ENCODE data around the gene TUSC2. TPM values are rescaled to one million over a fixed set of nuclear protein-coding genes. Genes with fewer than 3 reads are reported as not detected.
A peak's percentile ranks its signal among the peaks of the same experiment; 100 is the strongest.

TUSC2 gene
- total and polyA plus RNA-seq, 2 of the 13 experiments (the other 11 are each of a cell fraction or from before 2014, with no cell fraction given), result 36.7 to 39.1 TPM

DNA sequence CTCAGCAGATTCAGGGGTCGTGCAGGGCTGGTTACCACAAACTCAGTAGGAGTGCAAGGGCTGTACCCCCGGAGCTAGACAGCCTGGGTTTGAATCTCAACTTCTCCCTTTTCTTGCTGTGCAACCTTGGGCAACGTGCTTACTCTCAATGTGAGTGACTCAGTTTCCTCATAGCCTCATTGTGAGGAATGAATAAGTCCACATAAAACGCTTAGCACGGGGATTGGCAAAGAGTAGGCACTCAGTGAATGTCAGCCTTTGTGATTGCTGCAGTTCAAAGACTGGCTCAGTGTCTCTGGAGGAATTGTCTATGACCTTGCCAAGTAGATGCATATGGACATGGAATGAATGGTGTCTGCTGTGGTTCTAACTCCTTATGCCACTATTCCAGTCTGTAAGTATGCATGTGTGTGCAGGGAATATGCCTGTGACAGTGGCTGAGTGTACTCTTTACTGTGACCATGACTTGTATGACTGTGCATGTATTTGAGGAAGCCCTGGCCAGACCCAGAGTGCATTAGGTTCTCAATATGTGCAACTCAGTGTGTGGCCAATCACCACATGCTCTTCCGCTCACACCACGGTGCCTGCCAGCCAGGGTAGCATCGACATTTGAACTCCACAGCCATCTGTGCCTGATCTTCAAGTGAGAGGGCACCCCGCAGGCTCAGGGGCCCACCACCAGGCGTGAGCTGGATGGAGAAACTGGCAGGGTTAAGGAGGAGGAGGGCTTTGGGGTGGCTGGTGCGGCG lies 27.9 kb downstream of the TUSC2 start (continued):
- TF ChIP-seq, protein P1, sequence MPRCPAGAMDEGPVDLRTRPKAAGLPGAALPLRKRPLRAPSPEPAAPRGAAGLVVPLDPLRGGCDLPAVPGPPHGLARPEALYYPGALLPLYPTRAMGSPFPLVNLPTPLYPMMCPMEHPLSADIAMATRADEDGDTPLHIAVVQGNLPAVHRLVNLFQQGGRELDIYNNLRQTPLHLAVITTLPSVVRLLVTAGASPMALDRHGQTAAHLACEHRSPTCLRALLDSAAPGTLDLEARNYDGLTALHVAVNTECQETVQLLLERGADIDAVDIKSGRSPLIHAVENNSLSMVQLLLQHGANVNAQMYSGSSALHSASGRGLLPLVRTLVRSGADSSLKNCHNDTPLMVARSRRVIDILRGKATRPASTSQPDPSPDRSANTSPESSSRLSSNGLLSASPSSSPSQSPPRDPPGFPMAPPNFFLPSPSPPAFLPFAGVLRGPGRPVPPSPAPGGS (CRISPR knock-in tag; IDR thresholded peaks at IDR 0.05), result no peak
- no peak for TF ChIP-seq WIZ (CRISPR knock-in tag; IDR thresholded peaks at IDR 0.05)
- TF ChIP-seq, protein P2, sequence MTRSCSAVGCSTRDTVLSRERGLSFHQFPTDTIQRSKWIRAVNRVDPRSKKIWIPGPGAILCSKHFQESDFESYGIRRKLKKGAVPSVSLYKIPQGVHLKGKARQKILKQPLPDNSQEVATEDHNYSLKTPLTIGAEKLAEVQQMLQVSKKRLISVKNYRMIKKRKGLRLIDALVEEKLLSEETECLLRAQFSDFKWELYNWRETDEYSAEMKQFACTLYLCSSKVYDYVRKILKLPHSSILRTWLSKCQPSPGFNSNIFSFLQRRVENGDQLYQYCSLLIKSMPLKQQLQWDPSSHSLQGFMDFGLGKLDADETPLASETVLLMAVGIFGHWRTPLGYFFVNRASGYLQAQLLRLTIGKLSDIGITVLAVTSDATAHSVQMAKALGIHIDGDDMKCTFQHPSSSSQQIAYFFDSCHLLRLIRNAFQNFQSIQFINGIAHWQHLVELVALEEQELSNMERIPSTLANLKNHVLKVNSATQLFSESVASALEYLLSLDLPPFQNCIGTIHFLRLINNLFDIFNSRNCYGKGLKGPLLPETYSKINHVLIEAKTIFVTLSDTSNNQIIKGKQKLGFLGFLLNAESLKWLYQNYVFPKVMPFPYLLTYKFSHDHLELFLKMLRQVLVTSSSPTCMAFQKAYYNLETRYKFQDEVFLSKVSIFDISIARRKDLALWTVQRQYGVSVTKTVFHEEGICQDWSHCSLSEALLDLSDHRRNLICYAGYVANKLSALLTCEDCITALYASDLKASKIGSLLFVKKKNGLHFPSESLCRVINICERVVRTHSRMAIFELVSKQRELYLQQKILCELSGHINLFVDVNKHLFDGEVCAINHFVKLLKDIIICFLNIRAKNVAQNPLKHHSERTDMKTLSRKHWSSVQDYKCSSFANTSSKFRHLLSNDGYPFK (CRISPR knock-in tag; IDR thresholded peaks at IDR 0.05; ENCODE audit: borderline replicate concordance), result no peak
- no peak for TF ChIP-seq IRF2 (CRISPR knock-in tag; IDR thresholded peaks at IDR 0.05)
- TF ChIP-seq PAF1 (CRISPR knock-in tag; IDR thresholded peaks at IDR 0.05), result no peak
- TF ChIP-seq ATF1 (CRISPR knock-in tag; IDR thresholded peaks at IDR 0.05), result peak; percentile 18; the same call in 1 of the 2 replicates
- TF ChIP-seq, protein P3, sequence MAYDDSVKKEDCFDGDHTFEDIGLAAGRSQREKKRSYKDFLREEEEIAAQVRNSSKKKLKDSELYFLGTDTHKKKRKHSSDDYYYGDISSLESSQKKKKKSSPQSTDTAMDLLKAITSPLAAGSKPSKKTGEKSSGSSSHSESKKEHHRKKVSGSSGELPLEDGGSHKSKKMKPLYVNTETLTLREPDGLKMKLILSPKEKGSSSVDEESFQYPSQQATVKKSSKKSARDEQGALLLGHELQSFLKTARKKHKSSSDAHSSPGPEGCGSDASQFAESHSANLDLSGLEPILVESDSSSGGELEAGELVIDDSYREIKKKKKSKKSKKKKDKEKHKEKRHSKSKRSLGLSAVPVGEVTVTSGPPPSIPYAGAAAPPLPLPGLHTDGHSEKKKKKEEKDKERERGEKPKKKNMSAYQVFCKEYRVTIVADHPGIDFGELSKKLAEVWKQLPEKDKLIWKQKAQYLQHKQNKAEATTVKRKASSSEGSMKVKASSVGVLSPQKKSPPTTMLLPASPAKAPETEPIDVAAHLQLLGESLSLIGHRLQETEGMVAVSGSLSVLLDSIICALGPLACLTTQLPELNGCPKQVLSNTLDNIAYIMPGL (CRISPR knock-in tag; IDR thresholded peaks at IDR 0.05; ENCODE audit: borderline replicate concordance in 1 of 2, low read depth in 1 of 2), result no peak
- TF ChIP-seq, protein P4, sequence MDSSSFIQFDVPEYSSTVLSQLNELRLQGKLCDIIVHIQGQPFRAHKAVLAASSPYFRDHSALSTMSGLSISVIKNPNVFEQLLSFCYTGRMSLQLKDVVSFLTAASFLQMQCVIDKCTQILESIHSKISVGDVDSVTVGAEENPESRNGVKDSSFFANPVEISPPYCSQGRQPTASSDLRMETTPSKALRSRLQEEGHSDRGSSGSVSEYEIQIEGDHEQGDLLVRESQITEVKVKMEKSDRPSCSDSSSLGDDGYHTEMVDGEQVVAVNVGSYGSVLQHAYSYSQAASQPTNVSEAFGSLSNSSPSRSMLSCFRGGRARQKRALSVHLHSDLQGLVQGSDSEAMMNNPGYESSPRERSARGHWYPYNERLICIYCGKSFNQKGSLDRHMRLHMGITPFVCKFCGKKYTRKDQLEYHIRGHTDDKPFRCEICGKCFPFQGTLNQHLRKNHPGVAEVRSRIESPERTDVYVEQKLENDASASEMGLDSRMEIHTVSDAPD (CRISPR knock-in tag; IDR thresholded peaks at IDR 0.05), result 0 out of 2 replicates have a peak, but pooled peaks have one; percentile 8
- TF ChIP-seq PRPF4 (IDR thresholded peaks at IDR 0.05; ENCODE audit: low read depth, low read length, poor library complexity, severe bottlenecking), result peak; percentile 75
- TF ChIP-seq DNMT1 (CRISPR knock-in tag; IDR thresholded peaks at IDR 0.05), result no peak
- TF ChIP-seq HNRNPUL1 (IDR thresholded peaks at IDR 0.05; ENCODE audit: low read depth, low read length), result no peak
- TF ChIP-seq, protein P5, sequence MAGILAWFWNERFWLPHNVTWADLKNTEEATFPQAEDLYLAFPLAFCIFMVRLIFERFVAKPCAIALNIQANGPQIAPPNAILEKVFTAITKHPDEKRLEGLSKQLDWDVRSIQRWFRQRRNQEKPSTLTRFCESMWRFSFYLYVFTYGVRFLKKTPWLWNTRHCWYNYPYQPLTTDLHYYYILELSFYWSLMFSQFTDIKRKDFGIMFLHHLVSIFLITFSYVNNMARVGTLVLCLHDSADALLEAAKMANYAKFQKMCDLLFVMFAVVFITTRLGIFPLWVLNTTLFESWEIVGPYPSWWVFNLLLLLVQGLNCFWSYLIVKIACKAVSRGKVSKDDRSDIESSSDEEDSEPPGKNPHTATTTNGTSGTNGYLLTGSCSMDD (CRISPR knock-in tag; IDR thresholded peaks at IDR 0.05), result no peak
- TF ChIP-seq DNMT3B (CRISPR knock-in tag; conservative IDR thresholded peaks at IDR 0.05), result no peak
- TF ChIP-seq HOXA7 (CRISPR knock-in tag; IDR thresholded peaks at IDR 0.05), result 0 out of 2 replicates have a peak, but pooled peaks have one; percentile 36
- TF ChIP-seq MBD4 (IDR thresholded peaks at IDR 0.05; ENCODE audit: borderline replicate concordance, low read length), result no peak
- TF ChIP-seq POLR2AphosphoS2 (IDR thresholded peaks at IDR 0.05; ENCODE audit: low read depth, low read length), result no peak
- TF ChIP-seq, protein P6, sequence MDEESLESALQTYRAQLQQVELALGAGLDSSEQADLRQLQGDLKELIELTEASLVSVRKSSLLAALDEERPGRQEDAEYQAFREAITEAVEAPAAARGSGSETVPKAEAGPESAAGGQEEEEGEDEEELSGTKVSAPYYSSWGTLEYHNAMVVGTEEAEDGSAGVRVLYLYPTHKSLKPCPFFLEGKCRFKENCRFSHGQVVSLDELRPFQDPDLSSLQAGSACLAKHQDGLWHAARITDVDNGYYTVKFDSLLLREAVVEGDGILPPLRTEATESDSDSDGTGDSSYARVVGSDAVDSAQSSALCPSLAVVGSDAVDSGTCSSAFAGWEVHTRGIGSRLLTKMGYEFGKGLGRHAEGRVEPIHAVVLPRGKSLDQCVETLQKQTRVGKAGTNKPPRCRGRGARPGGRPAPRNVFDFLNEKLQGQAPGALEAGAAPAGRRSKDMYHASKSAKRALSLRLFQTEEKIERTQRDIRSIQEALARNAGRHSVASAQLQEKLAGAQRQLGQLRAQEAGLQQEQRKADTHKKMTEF (CRISPR knock-in tag; IDR thresholded peaks at IDR 0.05), result no peak
- TF ChIP-seq, protein P7, sequence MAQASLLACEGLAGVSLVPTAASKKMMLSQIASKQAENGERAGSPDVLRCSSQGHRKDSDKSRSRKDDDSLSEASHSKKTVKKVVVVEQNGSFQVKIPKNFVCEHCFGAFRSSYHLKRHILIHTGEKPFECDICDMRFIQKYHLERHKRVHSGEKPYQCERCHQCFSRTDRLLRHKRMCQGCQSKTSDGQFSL (CRISPR knock-in tag; IDR thresholded peaks at IDR 0.05), result no peak
- no peak for TF ChIP-seq SP5 (CRISPR knock-in tag; IDR thresholded peaks at IDR 0.05; ENCODE audit: borderline replicate concordance, low read depth)

Data from HepG2 (cell line).